SK-N-SH (cell line): ENCODE measurements around the gene SEMA3D. TPM values are rescaled to one million over a fixed set of nuclear protein-coding genes. Genes with fewer than 3 reads are reported as not detected.
A peak's percentile ranks its signal among the peaks of the same experiment; 100 is the strongest.

Experiments used
- CTCF ChIA-PET: fragments of 300-600, 350-600 bp; formaldehyde crosslinking; extraction: SDS; loops from one replicate; lab custom pipeline; 2021; lab: Yijun Ruan, JAX
- POLR2A ChIA-PET: fragments of 350-600 bp; sonication (Branson Sonifier 250); formaldehyde crosslinking; extraction: SDS; loops from one replicate; lab custom pipeline; 2020; ENCODE audit warnings: antibody characterized with exemption, inconsistent platforms; lab: Yijun Ruan, JAX
- DNase-seq: peaks from one replicate; pipeline ENCODE4 v3.0.0; 2012
- H2AFZ ChIP-seq: fragments of 200-600 bp; sonication (generic); 2 replicates; pipeline ENCODE4 v1.8.1; 2016; ENCODE audit warnings: antibody characterized with exemption, mild to moderate bottlenecking, low read depth
- H3F3A ChIP-seq: fragments of 200-600 bp; sonication (generic); replicated peaks from 2 replicates; pipeline ENCODE3; 2016; ENCODE audit warnings: antibody characterized with exemption, mild to moderate bottlenecking; ENCODE audit not compliant: insufficient read depth
- H3K27ac ChIP-seq, 2 experiments: fragments of 200-500 bp in 1 of 2; fragments of 200-600 bp in 1 of 2; sonication (Bioruptor generic) in 1 of 2; sonication (generic), shearing (Covaris generic) in 1 of 2; 2 replicates each; pipeline versions ENCODE4 v1.5.1 to v1.6.1; 2014 to 2016; ENCODE audit warnings: low read depth in 2 of 2, inconsistent platforms in 1 of 2, low read length in 1 of 2, mild to moderate bottlenecking in 1 of 2, mixed read lengths in 1 of 2
- H3K27me3 ChIP-seq: fragments of 200-600 bp; sonication (generic), shearing (Covaris generic); 2 replicates; pipeline ENCODE4 v1.6.1; 2016; ENCODE audit warnings: mixed run types; ENCODE audit not compliant: insufficient read depth
- H3K36me3 ChIP-seq, 2 experiments: fragments of 200-500 bp in 1 of 2; fragments of 200-600 bp in 1 of 2; sonication (Bioruptor generic) in 1 of 2; sonication (generic) in 1 of 2; replicated peaks in 1 of 2; 2 replicates each; pipeline versions ENCODE3 to v1.5.1; 2014 to 2016; ENCODE audit warnings: low read length in 1 of 2, mild to moderate bottlenecking in 1 of 2; ENCODE audit not compliant: insufficient read depth in 2 of 2, control insufficient read depth in 1 of 2
- H3K4me1 ChIP-seq, 2 experiments: fragments of 200-500 bp in 1 of 2; fragments of 200-600 bp in 1 of 2; sonication (Bioruptor generic) in 1 of 2; sonication (generic), shearing (Covaris generic) in 1 of 2; 2 replicates each; pipeline versions ENCODE4 v1.5.1 to v1.6.1; 2014 to 2016; ENCODE audit warnings: low read depth in 1 of 2, low read length in 1 of 2, mixed run types in 1 of 2; ENCODE audit not compliant: insufficient read depth in 2 of 2, control insufficient read depth in 1 of 2
- H3K4me2 ChIP-seq: fragments of 200-600 bp; sonication (generic), shearing (Covaris generic); 2 replicates; pipeline ENCODE4 v1.6.1; 2017; ENCODE audit warnings: mixed run types
- H3K4me3 ChIP-seq, 2 experiments: fragments of 200-500 bp in 1 of 2; fragments of 200-600 bp in 1 of 2; sonication (Bioruptor generic) in 1 of 2; sonication (generic), shearing (Covaris generic) in 1 of 2; 2 replicates each; pipeline versions ENCODE4 v1.5.1 to v1.8.1; 2014 to 2016; ENCODE audit warnings: low read depth in 2 of 2, inconsistent platforms in 1 of 2, low read length in 1 of 2, mild to moderate bottlenecking in 1 of 2, mixed read lengths in 1 of 2, moderate library complexity in 1 of 2
- H3K79me2 ChIP-seq: fragments of 200-600 bp; sonication (generic); 2 replicates; pipeline ENCODE4 v1.8.1; 2017; ENCODE audit warnings: mild to moderate bottlenecking; ENCODE audit not compliant: insufficient read depth
- H3K9ac ChIP-seq: fragments of 200-600 bp; sonication (generic); 2 replicates; pipeline ENCODE4 v1.6.1; 2017; ENCODE audit warnings: mixed run types
- H3K9me2 ChIP-seq: fragments of 200-600 bp; sonication (generic); 2 replicates; pipeline ENCODE4 v1.6.1; 2017; ENCODE audit warnings: mixed run types
- H3K9me3 ChIP-seq: fragments of 200-600 bp; sonication (generic); 2 replicates; pipeline ENCODE4 v1.6.1; 2017; ENCODE audit warnings: mixed run types, mild to moderate bottlenecking, moderate library complexity
- H4K20me1 ChIP-seq: fragments of 200-600 bp; sonication (generic); 2 replicates; pipeline ENCODE4 v1.6.1; 2017; ENCODE audit warnings: mild to moderate bottlenecking, mixed run types; ENCODE audit not compliant: insufficient read depth
- CHD2 ChIP-seq: fragments of 150-350 bp; IDR thresholded peaks from 2 replicates; pipeline ENCODE4 v1.6.1; 2018; ENCODE audit warnings: low read length; ENCODE audit not compliant: partially characterized antibody
- ELF1 ChIP-seq: IDR thresholded peaks from 2 replicates; pipeline ENCODE4 v1.4.0; 2012
- EP300 ChIP-seq, 2 experiments: IDR thresholded peaks; 2 replicates each; pipeline versions ENCODE4 v1.4.0 to v1.6.1; 2012; ENCODE audit warnings: borderline replicate concordance in 1 of 2, low read depth in 1 of 2, low read length in 1 of 2
- EZH2phosphoT487 ChIP-seq: fragments of 200-600 bp; sonication (generic); IDR thresholded peaks from 2 replicates; pipeline ENCODE4 v1.6.1; 2017; ENCODE audit warnings: low read depth, mixed run types, mild to moderate bottlenecking, antibody characterized with exemption, moderate library complexity, borderline replicate concordance
- FOSL2 ChIP-seq: IDR thresholded peaks from 2 replicates; pipeline ENCODE4 v1.4.0; 2012; ENCODE audit warnings: low read depth, mild to moderate bottlenecking, moderate library complexity, borderline replicate concordance
- FOXJ3 ChIP-seq: sonication (generic); formaldehyde crosslinking; IDR thresholded peaks from 2 replicates; pipeline ENCODE4 v1.5.1; 2020; ENCODE audit warnings: mild to moderate bottlenecking, missing genetic modification reagents
- JUND ChIP-seq: IDR thresholded peaks from 2 replicates; pipeline ENCODE4 v1.4.0; 2012
- NRF1 ChIP-seq: IDR thresholded peaks from 2 replicates; pipeline ENCODE4 v1.6.1; 2012; ENCODE audit warnings: low read depth, mild to moderate bottlenecking, low read length
- RAD21 ChIP-seq: IDR thresholded peaks from 2 replicates; pipeline ENCODE4 v1.6.1; 2012; ENCODE audit warnings: mild to moderate bottlenecking, low read length
- RCOR1 ChIP-seq: fragments of 150-350 bp; IDR thresholded peaks from 2 replicates; pipeline ENCODE4 v1.6.1; 2017; ENCODE audit warnings: antibody characterized with exemption, low read length
- RFX5 ChIP-seq: IDR thresholded peaks from 2 replicates; pipeline ENCODE4 v1.6.1; 2012; ENCODE audit warnings: mild to moderate bottlenecking, improper control_type of control experiment, low read length
- RXRA ChIP-seq: IDR thresholded peaks from 2 replicates; pipeline ENCODE4 v1.4.0; 2012; ENCODE audit warnings: low read depth, mild to moderate bottlenecking, borderline replicate concordance
- SMC3 ChIP-seq: IDR thresholded peaks from 2 replicates; pipeline ENCODE4 v1.6.1; 2012; ENCODE audit warnings: low read depth, low read length, improper control_type of control experiment
- TCF12 ChIP-seq: IDR thresholded peaks from 2 replicates; pipeline ENCODE4 v1.4.0; 2012
- TEAD4 ChIP-seq: IDR thresholded peaks from 2 replicates; pipeline ENCODE4 v1.4.0; 2012; ENCODE audit warnings: mild to moderate bottlenecking, borderline replicate concordance; ENCODE audit not compliant: insufficient read depth
- WGBS: methylation state at CpG from one replicate; pipeline ENCODE4 v1.1.6; 2017; ENCODE audit warnings: low lambda C conversion rate; 5-methylcytosine and 5-hydroxymethylcytosine counted together
- polyA plus RNA-seq, 3 experiments: library from polyadenylated mRNA; depleted of rRNA; stranded (reverse); fragments of >200 nt; gene quantifications; 2 replicates each; pipeline ENCODE4 v1.2.3, GENCODE V29; 2012
- TF ChIP-seq, protein P1 (sequence below): IDR thresholded peaks from 2 replicates; pipeline ENCODE4 v1.6.1; 2012; ENCODE audit warnings: mild to moderate bottlenecking, low read depth, low read length, moderate library complexity
- TF ChIP-seq, protein P2 (sequence below): fragments of 200-600 bp; sonication (generic); IDR thresholded peaks from 2 replicates; pipeline ENCODE4 v1.6.1; 2017; ENCODE audit warnings: antibody characterized with exemption, mild to moderate bottlenecking, moderate library complexity
- TF ChIP-seq, protein P3 (sequence below): IDR thresholded peaks from 2 replicates; pipeline ENCODE4 v1.4.0; 2012; ENCODE audit warnings: low read depth
- TF ChIP-seq, protein P4 (sequence below): IDR thresholded peaks from 2 replicates; pipeline ENCODE4; 2012

Gene SEMA3D
- polyA plus RNA-seq, 1 of the 3 experiments (the other 2 are of a cell fraction): 30.1 TPM

DNA sequence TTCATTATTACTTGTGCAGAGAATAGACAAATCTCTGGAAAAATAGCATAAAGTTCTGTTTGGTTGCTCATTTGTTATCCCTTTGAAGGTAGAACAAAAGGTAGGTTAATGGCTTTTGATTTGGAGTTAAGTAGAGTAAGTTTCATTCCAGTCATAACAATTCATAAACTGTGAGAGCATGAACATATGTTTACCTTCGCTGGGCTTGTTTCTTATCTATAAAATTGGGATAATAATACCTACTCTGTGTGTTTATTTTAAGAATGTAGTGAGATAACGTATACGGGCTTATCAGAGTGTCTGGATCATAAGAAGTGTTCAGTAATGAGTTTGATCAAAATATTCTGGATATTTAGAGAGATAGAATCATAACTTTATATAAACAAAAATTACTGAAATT, 155.4 kb downstream of the SEMA3D start:
- Histone ChIP-seq H2AFZ (no peak overlapping the region), H4K20me1 (no peaks in the 10 kb centered on the region), H3K4me2 (no peak overlapping the region), H3F3A (no peaks in the 10 kb centered on the region), H3K9me3 (no peaks in the 10 kb centered on the region), H3K79me2 (no peaks in the 10 kb centered on the region), H3K27ac (no peak overlapping the region), H3K9me2 (no peaks in the 10 kb centered on the region), H3K4me1 (peaks cover 0 to 5% of the 10 kb centered on the region in 2 experiments; a peak in 2 of 4 replicates), H3K4me3 (no peak overlapping the region), H3K36me3 (peaks cover 0 to 16% of the 10 kb centered on the region in 2 experiments), H3K9ac (no peak overlapping the region), H3K27me3 (no peaks in the 10 kb centered on the region)
- POLR2A ChIA-PET: no interaction called here
- TF ChIP-seq, protein P1, sequence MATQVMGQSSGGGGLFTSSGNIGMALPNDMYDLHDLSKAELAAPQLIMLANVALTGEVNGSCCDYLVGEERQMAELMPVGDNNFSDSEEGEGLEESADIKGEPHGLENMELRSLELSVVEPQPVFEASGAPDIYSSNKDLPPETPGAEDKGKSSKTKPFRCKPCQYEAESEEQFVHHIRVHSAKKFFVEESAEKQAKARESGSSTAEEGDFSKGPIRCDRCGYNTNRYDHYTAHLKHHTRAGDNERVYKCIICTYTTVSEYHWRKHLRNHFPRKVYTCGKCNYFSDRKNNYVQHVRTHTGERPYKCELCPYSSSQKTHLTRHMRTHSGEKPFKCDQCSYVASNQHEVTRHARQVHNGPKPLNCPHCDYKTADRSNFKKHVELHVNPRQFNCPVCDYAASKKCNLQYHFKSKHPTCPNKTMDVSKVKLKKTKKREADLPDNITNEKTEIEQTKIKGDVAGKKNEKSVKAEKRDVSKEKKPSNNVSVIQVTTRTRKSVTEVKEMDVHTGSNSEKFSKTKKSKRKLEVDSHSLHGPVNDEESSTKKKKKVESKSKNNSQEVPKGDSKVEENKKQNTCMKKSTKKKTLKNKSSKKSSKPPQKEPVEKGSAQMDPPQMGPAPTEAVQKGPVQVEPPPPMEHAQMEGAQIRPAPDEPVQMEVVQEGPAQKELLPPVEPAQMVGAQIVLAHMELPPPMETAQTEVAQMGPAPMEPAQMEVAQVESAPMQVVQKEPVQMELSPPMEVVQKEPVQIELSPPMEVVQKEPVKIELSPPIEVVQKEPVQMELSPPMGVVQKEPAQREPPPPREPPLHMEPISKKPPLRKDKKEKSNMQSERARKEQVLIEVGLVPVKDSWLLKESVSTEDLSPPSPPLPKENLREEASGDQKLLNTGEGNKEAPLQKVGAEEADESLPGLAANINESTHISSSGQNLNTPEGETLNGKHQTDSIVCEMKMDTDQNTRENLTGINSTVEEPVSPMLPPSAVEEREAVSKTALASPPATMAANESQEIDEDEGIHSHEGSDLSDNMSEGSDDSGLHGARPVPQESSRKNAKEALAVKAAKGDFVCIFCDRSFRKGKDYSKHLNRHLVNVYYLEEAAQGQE: no peak
- TF ChIP-seq, protein P2, sequence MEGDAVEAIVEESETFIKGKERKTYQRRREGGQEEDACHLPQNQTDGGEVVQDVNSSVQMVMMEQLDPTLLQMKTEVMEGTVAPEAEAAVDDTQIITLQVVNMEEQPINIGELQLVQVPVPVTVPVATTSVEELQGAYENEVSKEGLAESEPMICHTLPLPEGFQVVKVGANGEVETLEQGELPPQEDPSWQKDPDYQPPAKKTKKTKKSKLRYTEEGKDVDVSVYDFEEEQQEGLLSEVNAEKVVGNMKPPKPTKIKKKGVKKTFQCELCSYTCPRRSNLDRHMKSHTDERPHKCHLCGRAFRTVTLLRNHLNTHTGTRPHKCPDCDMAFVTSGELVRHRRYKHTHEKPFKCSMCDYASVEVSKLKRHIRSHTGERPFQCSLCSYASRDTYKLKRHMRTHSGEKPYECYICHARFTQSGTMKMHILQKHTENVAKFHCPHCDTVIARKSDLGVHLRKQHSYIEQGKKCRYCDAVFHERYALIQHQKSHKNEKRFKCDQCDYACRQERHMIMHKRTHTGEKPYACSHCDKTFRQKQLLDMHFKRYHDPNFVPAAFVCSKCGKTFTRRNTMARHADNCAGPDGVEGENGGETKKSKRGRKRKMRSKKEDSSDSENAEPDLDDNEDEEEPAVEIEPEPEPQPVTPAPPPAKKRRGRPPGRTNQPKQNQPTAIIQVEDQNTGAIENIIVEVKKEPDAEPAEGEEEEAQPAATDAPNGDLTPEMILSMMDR: no peak
- TF ChIP-seq RXRA (no peak), ELF1 (no peak), EZH2phosphoT487 (no peak), FOXJ3 (CRISPR knock-in tag) (no peak), TEAD4 (no peak), RCOR1 (no peak)
- WGBS: 79% methylated on average over 3 of the region's 3 CpGs
- DNase-seq: no peak
- CTCF ChIA-PET: interaction anchor here (0.5 to 12.5 kb wide), 30 partner anchors 9 to 1439 kb away, joined by 3 to 268 read pairs (median 4); partner anchors contain the start of gene SEMA3D

DNA sequence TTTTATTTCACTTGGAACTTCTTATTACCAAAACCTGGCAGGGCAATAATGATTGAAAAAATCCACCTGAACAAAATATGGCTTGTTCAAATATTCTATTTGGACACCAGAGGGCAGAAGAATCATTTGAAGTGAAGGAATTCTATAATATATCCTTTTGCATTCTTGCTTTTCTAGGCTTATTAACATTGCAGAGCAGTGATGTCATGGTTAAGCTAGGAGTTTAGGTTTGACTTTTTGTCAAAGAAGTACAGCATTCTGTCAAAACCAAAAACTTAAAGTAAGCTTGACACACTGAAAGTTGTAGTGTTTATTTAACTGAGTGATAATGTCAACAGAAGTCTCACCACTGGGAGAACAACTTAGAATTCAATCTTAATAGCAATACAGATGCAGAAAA, 156.0 kb downstream of the SEMA3D start:
- H3K4me2 ChIP-seq: no peak overlapping the region
- TF ChIP-seq CHD2: no peak
- peak; percentile 36; the same call in 1 of the 2 replicates for TF ChIP-seq FOSL2
- TF ChIP-seq RFX5: no peak
- no peak for TF ChIP-seq RCOR1
- TF ChIP-seq SMC3: peak; percentile 76
- peak; percentile 78 for TF ChIP-seq RAD21
- TF ChIP-seq, protein P2: peak; percentile 95
- TF ChIP-seq NRF1: no peak
- TF ChIP-seq, protein P3, sequence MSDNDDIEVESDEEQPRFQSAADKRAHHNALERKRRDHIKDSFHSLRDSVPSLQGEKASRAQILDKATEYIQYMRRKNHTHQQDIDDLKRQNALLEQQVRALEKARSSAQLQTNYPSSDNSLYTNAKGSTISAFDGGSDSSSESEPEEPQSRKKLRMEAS: 0 out of 2 replicates have a peak, but pooled peaks have one; percentile 11
- TF ChIP-seq EP300 (IDR thresholded peaks at IDR 0.05; ENCODE audit: borderline replicate concordance in 1 of 2, low read depth in 1 of 2, low read length in 1 of 2): no peak
- TF ChIP-seq, protein P4, sequence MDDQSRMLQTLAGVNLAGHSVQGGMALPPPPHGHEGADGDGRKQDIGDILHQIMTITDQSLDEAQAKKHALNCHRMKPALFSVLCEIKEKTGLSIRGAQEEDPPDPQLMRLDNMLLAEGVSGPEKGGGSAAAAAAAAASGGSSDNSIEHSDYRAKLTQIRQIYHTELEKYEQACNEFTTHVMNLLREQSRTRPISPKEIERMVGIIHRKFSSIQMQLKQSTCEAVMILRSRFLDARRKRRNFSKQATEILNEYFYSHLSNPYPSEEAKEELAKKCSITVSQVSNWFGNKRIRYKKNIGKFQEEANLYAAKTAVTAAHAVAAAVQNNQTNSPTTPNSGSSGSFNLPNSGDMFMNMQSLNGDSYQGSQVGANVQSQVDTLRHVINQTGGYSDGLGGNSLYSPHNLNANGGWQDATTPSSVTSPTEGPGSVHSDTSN: peak; percentile 79
- peak; percentile 67 for TF ChIP-seq JUND
- peak; percentile 67 for TF ChIP-seq TCF12
- peak; percentile 55; the same call in 1 of the 2 replicates for TF ChIP-seq TEAD4
- TF ChIP-seq, all 33 proteins: peak for 9
- Histone ChIP-seq H4K20me1 (no peaks in the 10 kb centered on the region), H2AFZ (no peak overlapping the region), H3K27me3 (no peaks in the 10 kb centered on the region), H3K27ac (no peak overlapping the region), H3K9me3 (no peaks in the 10 kb centered on the region), H3K36me3 (peaks cover 0 to 16% of the 10 kb centered on the region in 2 experiments), H3K4me3 (no peak overlapping the region), H3K79me2 (no peaks in the 10 kb centered on the region), H3K4me1 (peaks cover 0 to 5% of the 10 kb centered on the region in 2 experiments; a peak in 2 of 4 replicates), H3F3A (no peaks in the 10 kb centered on the region), H3K9me2 (no peaks in the 10 kb centered on the region), H3K9ac (no peak overlapping the region)
- POLR2A ChIA-PET: no interaction called here
- DNase-seq: peak; percentile 1
- CTCF ChIA-PET: interaction anchor here (0.5 to 12.5 kb wide), 31 partner anchors 7 to 1439 kb away, joined by 3 to 268 read pairs (median 4); partner anchors contain the start of gene SEMA3D
